DMS 273 treated with DMSO at 0.1 percent for 48 hours (cell line): Measurements from ENCODE around the gene JRKL.
"Not testable (repeated sequence)": the region's sequence is repeated elsewhere in the genome, so short reads cannot be mapped to it uniquely, and the experiment has no call there.

Experiments used
- DNase-seq: peaks from one replicate; lab custom pipeline; 2025; lab: John Stamatoyannopoulos, UW

JRKL gene

DNA sequence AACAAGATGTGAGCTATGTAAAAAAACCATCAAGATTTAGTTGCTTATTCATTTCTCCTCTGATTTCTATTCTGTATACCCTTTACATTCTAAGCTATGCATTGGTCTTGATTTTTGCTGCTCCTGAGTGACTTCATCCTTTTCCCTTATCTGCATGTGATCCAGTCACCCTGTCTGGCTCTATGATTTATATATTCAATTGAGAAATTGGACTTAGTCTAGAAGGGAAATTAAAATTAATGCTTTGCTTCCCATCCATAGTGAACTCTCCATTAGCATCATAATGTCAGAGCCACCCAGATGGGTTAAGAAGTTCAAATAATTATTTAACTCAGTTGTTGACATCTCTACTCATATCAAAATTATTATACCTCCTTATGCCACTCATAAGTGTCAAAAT is 5.0 kb downstream of the JRKL start:
- no peak for DNase-seq

DNA sequence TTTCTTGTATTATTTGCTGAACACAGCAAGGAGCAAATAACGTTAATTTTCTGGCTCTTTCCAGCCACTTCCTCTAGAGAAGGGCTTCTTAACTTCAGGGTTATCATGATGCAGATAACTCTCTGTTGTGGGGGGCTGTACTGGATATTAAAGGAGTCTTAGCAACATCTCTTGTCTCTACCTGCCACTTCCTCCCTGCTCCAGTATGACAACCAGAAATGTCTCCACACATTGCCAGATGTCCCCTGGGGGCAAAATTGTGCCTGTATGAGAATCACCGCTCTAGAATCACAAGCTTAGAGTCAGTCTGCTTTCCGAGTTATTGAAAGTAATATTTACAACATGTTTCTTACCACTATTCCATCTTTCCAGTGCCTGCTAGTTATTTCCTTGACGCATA is 6.8 kb downstream of the JRKL start:
- no peak for DNase-seq

DNA sequence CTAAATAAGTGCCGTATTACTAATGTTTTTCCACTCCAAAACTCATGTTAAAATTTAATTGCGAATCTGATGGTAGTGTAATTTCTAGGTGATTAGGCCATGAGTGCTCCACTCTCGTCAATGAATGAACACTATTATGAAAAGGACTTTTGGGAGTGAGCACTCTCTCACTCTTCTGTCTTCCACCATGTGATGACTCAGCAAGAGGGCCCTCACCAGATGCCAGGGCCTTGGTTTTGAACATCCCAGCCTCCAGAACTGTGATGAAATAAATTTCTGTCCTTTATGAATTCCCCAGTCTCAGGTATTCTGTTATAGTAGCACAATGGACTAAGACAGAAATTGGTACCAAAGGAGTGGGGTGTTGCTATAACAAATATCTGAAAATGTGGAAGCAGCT is 8.1 kb downstream of the JRKL start:
- no peak for DNase-seq

DNA sequence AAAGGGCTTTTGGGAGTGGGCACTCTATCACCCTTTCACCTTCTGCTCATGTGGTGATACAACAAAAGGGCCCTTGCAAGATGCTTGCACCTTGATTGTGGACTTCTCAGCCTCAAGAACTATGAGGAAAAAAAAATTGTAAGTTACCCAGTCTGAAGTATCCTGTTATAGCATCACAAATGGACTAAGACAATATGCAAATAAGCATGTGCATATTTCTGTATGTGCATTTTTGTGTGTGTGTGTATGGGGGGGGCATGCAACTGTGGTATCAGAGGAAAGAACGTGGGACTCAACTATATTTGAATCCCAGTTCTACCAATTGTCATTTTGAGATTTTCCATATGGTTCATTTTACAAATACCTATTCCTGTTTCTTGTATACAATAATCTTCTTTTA is 10.9 kb downstream of the JRKL start:
- DNase-seq = no peak

- not testable (repeated sequence) for DNase-seq
Measured at GRCh38 chr11:96411412-96411811, 21.6 kb downstream of the JRKL start.

- DNase-seq = no peak
Measured at GRCh38 chr11:96412761-96413381, 23.1 kb downstream of the JRKL start.

DNA sequence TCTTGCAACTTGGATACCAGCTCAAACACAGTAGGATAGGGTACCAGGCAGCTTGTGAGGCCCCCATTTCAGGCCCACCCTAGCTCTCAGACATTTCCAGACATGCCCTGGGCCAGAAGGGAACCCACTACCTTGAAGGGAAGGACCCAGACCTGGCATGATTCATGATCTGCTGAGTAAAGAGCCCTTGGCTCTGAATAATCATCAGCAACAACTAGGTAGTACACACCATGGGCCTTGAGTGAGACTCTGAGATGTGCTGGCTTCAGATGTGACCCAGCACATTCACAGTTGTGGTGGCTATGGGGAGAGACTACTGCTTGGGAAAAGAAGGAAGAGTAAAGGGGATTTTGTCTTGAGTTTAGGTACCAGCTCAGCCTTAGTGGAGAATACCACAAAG is 23.6 kb downstream of the JRKL start:
- DNase-seq = no peak

GRCh38 chr11:96424693-96425092 is 34.9 kb downstream of the JRKL start:
- no peak for DNase-seq

DNA sequence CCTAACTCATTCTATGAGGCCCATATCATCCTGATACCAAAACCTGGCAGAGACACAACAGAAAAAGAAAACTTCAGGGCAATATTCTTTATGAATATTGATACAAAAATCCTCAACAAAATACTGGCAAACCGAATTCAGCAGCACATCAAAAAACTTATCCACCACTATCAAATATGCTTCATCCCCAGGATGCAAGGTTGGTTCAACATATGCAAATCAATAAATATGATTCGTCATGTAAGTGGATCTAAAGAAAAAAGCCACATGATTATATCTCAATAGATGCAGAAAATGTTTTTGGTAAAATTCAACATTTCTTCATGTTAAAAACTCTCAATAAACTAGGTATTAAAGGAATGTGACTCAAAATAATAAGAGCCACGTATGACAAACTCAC is 40.9 kb downstream of the JRKL start:
- DNase-seq = no peak

DNA sequence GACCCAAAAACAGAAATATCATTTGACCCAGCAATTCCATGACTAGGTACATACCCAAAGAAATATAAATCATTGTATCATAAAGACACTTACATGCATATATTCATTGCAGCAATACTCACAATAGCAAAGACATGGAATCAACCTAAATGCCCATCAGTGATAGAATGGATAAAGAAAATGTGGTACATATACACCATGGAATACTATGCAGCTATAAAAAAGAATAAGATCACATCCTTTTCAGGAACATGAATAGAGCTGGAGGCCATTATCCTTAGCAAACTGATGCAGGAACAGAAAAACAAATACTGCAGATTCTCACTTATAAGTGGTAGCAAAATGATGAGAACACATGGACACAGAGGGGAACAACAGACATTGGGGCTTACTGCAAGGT is 42.8 kb downstream of the JRKL start:
- DNase-seq = not testable (repeated sequence)
